ENCODE measurements around the gene ERBB4. TPM values are rescaled to one million over a fixed set of nuclear protein-coding genes. Genes with fewer than 3 reads are reported as not detected.

Gene ERBB4
- 0.16 and 5.8 TPM in 2 replicates for total RNA-seq (ENCODE audit: low replicate concordance)

DNA sequence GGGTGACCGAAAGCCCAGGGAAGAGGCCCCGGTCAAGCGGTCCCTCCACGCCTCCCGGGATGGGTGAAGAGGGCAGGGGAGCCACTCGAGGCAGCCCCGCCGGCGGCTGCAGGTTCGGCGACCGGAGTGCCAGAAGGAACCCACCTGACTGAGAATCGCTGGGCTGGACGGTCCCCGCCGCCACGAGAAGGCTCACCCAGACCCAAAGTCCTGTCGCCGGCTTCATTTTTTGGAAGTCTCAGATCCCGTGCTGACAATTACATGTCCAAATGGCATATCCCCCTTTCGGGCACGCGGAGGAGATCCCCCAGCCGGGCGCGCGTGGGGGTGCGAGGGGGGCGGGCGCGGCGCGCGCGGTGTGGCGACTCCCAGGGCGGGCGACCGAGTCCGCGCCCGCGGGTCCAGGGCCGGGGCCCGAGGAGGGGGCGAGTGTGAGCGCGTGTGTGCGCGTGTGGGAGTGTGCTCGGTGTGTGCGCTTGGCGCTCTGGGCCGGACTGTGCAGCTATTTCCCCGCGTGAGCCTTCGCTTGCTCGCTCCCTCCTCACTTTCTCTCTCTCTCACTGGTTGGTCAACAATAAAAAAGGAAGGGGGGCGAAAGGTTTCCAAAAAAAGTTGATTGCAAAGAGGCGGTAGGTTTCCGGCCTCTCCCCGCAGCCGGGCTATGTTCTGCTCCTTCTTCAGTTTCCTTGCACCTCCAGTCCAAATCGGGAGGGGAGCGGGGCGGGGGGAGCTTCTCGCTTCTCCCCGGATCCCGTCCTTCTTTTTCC is at the start of gene ERBB4:
ERBB4 (minus strand) TSS at position 498 of the 767 bp plus-strand sequence; CDS start at position 226, 272 bp downstream.
- H3K4me3 ChIP-seq (ENCODE audit: low read depth, low read length) = peak within 1 kb of the TSS; percentile 72
- no peak for TF ChIP-seq CTCF (IDR thresholded peaks at IDR 0.05; ENCODE audit: insufficient read depth, low read length)
- DNase-seq (ENCODE audit: low read depth) = no peak

DNA sequence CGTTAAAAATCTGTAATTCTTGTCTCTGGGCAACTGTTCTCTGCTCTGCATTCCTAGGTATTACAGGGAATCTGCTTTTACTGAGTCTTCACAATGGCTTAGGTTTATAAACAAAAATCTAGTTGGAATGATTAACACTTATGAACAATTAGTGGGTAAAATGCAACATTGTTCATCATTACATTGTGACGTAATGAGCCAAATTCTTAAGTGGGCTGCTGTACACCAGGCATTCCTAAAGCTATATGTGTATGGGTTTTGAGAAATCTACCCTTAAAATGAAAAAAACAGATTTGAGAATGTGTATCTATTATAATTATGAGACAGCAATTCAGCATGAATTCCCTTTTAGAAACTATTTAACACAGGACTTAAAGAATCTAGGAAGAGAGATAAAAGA is 41.5 kb upstream of the ERBB4 start:
- H3K4me3 ChIP-seq (ENCODE audit: low read depth, low read length) = no peak overlapping the region
- no peak for DNase-seq (ENCODE audit: low read depth)
- TF ChIP-seq CTCF (IDR thresholded peaks at IDR 0.05; ENCODE audit: insufficient read depth, low read length) = no peak

DNA sequence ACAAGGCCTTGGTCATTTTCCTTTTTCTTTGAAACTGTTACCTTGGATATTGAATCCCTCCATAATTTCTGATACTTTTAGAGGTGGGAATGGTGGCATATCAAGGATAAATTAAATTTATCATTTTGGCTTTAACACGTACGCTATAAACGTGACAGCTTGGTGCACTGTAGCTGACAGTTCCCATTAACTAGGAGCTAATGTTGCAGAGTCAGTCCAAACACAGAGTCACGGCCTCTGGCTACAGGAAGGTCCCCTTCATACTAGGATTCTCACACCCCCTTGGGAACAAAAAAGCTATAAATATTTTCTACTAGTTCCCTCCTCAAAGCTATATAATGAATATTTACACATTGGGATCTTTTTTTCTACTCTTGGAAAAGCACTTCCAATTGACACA is 17.7 kb upstream of the ERBB4 start:
- no peak for DNase-seq (ENCODE audit: low read depth)
- H3K4me3 ChIP-seq (ENCODE audit: low read depth, low read length) = no peak overlapping the region
- no peak for TF ChIP-seq CTCF (IDR thresholded peaks at IDR 0.05; ENCODE audit: insufficient read depth, low read length)

GRCh38 chr2:212554233-212554632 is 15.6 kb upstream of the ERBB4 start:
- TF ChIP-seq CTCF (IDR thresholded peaks at IDR 0.05; ENCODE audit: insufficient read depth, low read length) = no peak
- no peak for DNase-seq (ENCODE audit: low read depth)
- no peak overlapping the region for H3K4me3 ChIP-seq (ENCODE audit: low read depth, low read length)

- no peak overlapping the region for H3K4me3 ChIP-seq (ENCODE audit: low read depth, low read length)
- no peak for TF ChIP-seq CTCF (IDR thresholded peaks at IDR 0.05; ENCODE audit: insufficient read depth, low read length)
- DNase-seq (ENCODE audit: low read depth) = no peak
These were observed 11.3 kb upstream of the ERBB4 start for GRCh38 chr2:212549941-212550340.

- TF ChIP-seq CTCF (IDR thresholded peaks at IDR 0.05; ENCODE audit: insufficient read depth, low read length) = no peak
These were observed 10.9 kb upstream of the ERBB4 start for GRCh38 chr2:212549463-212549862.

DNA sequence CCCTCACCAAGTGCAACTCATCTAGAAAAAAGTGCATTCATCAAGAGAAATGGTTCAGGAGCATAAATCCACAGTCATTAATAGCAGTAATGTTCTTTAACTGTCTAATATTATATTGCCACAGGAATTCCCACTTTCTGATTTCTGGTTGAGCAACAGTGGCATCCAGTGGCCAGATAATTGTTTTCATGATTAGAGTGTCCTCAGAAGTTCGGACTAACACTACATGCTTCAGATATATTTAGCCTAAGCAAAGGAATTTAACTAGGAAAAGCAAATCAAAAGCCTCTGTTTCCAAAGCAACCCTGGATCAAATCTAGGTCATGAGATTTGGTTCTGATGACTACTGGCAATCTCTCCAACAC is 9.8 kb upstream of the ERBB4 start:
- no peak overlapping the region for H3K4me3 ChIP-seq (ENCODE audit: low read depth, low read length)
- peak; percentile 41 for TF ChIP-seq CTCF (IDR thresholded peaks at IDR 0.05; ENCODE audit: insufficient read depth, low read length)
- peak; percentile 69 for DNase-seq (ENCODE audit: low read depth)

More at GRCh38 chr2:212549463-212549862, 10.9 kb upstream of the ERBB4 start:
- H3K4me3 ChIP-seq (ENCODE audit: low read depth, low read length) = no peak overlapping the region
- DNase-seq (ENCODE audit: low read depth) = no peak

All from fibroblast of the aortic adventitia (primary cell).